Dedifferentiated amniotic fluid mesenchymal stem cell (primary cell): ENCODE results near the gene NRARP.
A peak's percentile ranks its signal among the peaks of the same experiment; 100 is the strongest.
"Not testable (repeated sequence)": the region's sequence is repeated elsewhere in the genome, so short reads cannot be mapped to it uniquely, and the experiment has no call there.

Source experiments
- DNase-seq: peaks from one replicate; pipeline ENCODE4 v3.0.0-alpha.2; 2016; ENCODE audit errors: extremely low spot score

Gene NRARP

GRCh38 chr9:137262173-137262908, 39.7 kb downstream of the NRARP start:
- not testable (repeated sequence) for DNase-seq

DNA sequence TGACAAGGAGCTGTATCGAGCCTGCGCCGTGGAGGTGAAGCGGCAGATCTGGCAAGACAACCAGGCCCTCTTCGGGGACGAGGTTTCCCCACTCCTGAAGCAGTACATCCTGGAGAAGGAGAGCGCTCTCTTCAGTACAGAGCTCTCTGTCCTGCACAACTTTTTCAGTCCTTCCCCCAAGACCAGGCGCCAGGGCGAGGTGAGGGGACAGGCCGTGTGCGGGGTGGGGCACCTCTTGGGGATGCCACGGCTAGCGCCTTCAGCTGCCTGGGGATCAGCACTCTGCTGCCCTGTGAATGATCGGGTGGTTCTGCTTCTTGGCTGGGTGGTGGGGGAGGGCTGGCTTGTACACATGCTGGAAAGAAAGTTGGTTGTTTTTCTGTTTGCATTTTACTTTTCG, 45.2 kb downstream of the NRARP start:
- DNase-seq: no peak

DNA sequence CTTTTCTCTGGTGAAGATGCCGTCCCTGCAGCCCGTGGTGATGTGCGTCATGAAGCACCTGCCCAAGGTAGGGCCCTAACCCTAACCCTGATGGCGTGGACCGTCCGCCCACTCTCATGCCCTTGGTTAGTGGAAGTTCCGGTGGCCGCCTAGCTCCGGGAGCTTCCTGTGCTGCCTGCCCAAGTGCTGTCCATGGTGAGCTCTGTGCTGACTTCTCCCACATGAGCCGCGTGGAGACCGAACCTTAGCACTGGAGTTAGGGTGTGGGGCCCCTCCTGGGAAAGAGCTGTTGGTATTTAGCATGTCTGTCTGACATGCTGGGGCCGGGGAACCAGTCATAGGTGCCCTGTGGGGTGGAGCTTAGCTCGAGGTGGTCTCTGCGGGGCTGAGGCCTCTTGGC, 45.7 kb downstream of the NRARP start:
- DNase-seq: no peak

- no peak for DNase-seq
Measured at GRCh38 chr9:137255448-137256114, 46.5 kb downstream of the NRARP start.

GRCh38 chr9:137254624-137255447, 47.2 kb downstream of the NRARP start, which contains the start of gene NELFB:
TSS of gene NELFB (plus strand) at chr9:137255327.
- DNase-seq: peak; percentile 69

DNA sequence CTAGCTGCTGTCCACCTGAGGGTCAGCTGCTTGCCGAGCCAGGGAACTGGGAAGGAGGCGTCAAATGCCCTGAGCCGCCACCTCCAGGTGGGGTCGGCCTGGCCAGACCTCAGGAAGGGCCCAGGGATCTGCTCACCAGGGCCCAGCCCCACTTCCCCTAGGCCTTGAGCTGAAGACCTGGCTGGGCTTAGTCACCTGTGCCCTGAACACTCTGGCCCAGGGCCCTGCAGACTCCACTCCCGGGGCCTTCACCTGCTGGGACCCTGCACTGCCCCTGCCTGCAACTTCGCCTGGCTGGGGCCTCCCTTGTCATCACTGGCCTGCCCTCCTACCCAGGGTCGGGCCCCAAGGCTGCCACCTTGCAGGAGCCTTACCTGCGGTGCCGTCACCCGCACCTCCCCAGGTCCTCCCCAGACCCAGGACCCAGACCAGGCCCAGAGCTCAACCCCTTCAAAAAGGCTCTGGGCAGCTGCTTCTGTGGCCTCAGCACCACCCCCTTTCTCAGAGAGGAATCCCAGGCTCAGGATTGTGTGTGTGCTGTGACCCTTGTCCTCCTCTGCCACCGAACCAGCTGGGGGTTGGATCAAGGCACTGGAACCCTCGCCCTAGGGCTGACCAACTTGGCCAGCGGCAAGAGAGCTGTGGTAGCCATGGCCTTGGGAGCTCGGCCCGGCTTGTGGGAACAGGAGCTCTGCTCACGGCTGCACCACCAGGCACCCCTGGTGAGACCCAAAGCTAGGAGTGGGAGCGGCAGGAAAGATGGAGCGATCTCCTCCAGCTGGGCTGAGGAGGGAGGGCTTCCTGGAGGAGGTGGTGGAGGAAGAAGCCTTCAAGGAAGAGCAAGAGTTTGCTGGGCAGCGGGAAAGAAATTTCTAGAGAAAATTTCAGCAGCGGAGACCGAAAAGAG, 48.1 kb downstream of the NRARP start:
- DNase-seq: no peak

- DNase-seq: no peak
Measured at GRCh38 chr9:137252555-137253506, 49.2 kb downstream of the NRARP start.

GRCh38 chr9:137251490-137252268, 50.4 kb downstream of the NRARP start:
- no peak for DNase-seq

DNA sequence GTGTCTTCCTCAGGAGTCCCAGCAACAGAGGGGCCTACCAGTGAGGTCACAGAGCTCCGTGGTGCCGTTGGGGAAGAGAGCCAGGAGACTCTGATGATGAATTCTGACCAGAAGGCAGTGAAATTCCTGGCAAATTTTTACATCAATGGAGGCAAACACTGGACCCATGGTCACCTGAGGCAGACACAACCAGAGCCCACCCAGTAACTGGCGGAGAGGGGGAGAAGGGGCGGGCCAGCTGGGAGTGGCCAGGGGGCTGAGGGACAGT, 50.9 kb downstream of the NRARP start, which contains the start of gene STPG3:
STPG3 (plus strand) TSS at position 93 of the 268 bp plus-strand sequence; CDS start at position 94, 1 bp downstream.
- no peak for DNase-seq

GRCh38 chr9:137250329-137251193, 51.5 kb downstream of the NRARP start:
- no peak for DNase-seq
